ENCODE data around the gene ANKRD34A. TPM values are rescaled to one million over a fixed set of nuclear protein-coding genes. Genes with fewer than 3 reads are reported as not detected.

Gene ANKRD34A
- total RNA-seq, 2 experiments from 2014 or later: 2.0 to 2.2 TPM

GRCh38 chr1:145995964-145996432 is 31.6 kb upstream of the ANKRD34A start:
- Mint-ChIP-seq H3K4me1 (peaks cover 61% of the 10 kb centered on the region), H3K27ac (peak overlapping the region; percentile 99), H3K4me3 (peak overlapping the region; percentile 94)

GRCh38 chr1:145995148-145995881 is 30.9 kb upstream of the ANKRD34A start:
- Mint-ChIP-seq H3K4me3 (peak overlapping the region; percentile 94), H3K36me3 (ENCODE audit: low read depth) (peaks cover 55% of the 10 kb centered on the region), H3K27me3 (no peaks in the 10 kb centered on the region), H3K9me3 (no peaks in the 10 kb centered on the region), H3K4me1 (peaks cover 67% of the 10 kb centered on the region), H3K27ac (peak overlapping the region; percentile 99)
- DNase-seq: no peak
- CTCF ChIA-PET: interaction anchor here (13.2 kb wide), 1 partner anchor 16 kb away, joined by 154 read pairs; no protein-coding TSS in a partner anchor
- POLR2A ChIA-PET: interaction anchor here (0.6 to 2.6 kb wide), 2 partner anchors 9 to 16 kb away, joined by 3 to 16 read pairs; no protein-coding TSS in a partner anchor

More at GRCh38 chr1:145995964-145996432, 31.6 kb upstream of the ANKRD34A start:
- no peaks in the 10 kb centered on the region for H3K9me3 Mint-ChIP-seq
- CTCF ChIA-PET: interaction anchor here (1.0 to 13.2 kb wide), 2 partner anchors 9 to 17 kb away, joined by 3 to 154 read pairs; no protein-coding TSS in a partner anchor
- peaks cover 55% of the 10 kb centered on the region for H3K36me3 Mint-ChIP-seq (ENCODE audit: low read depth)
- POLR2A ChIA-PET: interaction anchor here (0.6 to 3.0 kb wide), 3 partner anchors 16 to 67 kb away, joined by 3 to 22 read pairs (median 4); no protein-coding TSS in a partner anchor
- no peaks in the 10 kb centered on the region for H3K27me3 Mint-ChIP-seq
- no peak for DNase-seq

- DNase-seq: peak; percentile 33
- CTCF ChIA-PET: interaction anchor here (1.0 to 13.2 kb wide), 3 partner anchors 13 to 31 kb away, joined by 5 to 154 read pairs (median 6); partner anchors contain the start of genes ANKRD34A and POLR3GL
- Mint-ChIP-seq H3K27me3 (no peaks in the 10 kb centered on the region), H3K27ac (peak overlapping the region; percentile 99), H3K4me1 (peaks cover 65% of the 10 kb centered on the region), H3K9me3 (no peaks in the 10 kb centered on the region), H3K36me3 (ENCODE audit: low read depth) (peaks cover 54% of the 10 kb centered on the region), H3K4me3 (peak overlapping the region; percentile 94)
- POLR2A ChIA-PET: interaction anchor here (2.6 kb wide), 1 partner anchor 15 kb away, joined by 16 read pairs; no protein-coding TSS in a partner anchor
These were observed 30.2 kb upstream of the ANKRD34A start for GRCh38 chr1:145994391-145995120.

- peak overlapping the region; percentile 99 for H3K27ac Mint-ChIP-seq
- POLR2A ChIA-PET: interaction anchor here (2.6 kb wide), 1 partner anchor 14 kb away, joined by 16 read pairs; no protein-coding TSS in a partner anchor
- H3K9me3 Mint-ChIP-seq: no peaks in the 10 kb centered on the region
- no peak for DNase-seq
- peaks cover 62% of the 10 kb centered on the region for H3K4me1 Mint-ChIP-seq
- H3K36me3 Mint-ChIP-seq (ENCODE audit: low read depth): peaks cover 54% of the 10 kb centered on the region
- H3K27me3 Mint-ChIP-seq: no peaks in the 10 kb centered on the region
- H3K4me3 Mint-ChIP-seq: peak overlapping the region; percentile 94
- CTCF ChIA-PET: interaction anchor here (1.0 to 13.2 kb wide), 4 partner anchors 10 to 30 kb away, joined by 4 to 154 read pairs (median 6); partner anchors contain the start of genes ANKRD34A and POLR3GL
These were observed 29.4 kb upstream of the ANKRD34A start for GRCh38 chr1:145993618-145994390.

- Mint-ChIP-seq H3K4me1 (peaks cover 61% of the 10 kb centered on the region), H3K27me3 (no peaks in the 10 kb centered on the region), H3K27ac (peak overlapping the region; percentile 65), H3K36me3 (ENCODE audit: low read depth) (peaks cover 54% of the 10 kb centered on the region), H3K9me3 (no peaks in the 10 kb centered on the region), H3K4me3 (peak overlapping the region; percentile 94)
- DNase-seq: no peak
- ChIA-PET POLR2A (interaction anchor here (0.9 to 2.6 kb wide), 3 partner anchors 13 to 29 kb away, joined by 3 to 16 read pairs (median 5); partner anchors contain the start of gene ANKRD34A), CTCF (interaction anchor here (0.6 to 13.2 kb wide), 5 partner anchors 10 to 135 kb away, joined by 4 to 154 read pairs (median 4); partner anchors contain the start of genes ANKRD34A and POLR3GL)
These were observed 28.7 kb upstream of the ANKRD34A start for GRCh38 chr1:145992958-145993617.

- peak overlapping the region; percentile 65 for H3K27ac Mint-ChIP-seq
- no peak for DNase-seq
- CTCF ChIA-PET: interaction anchor here (0.6 to 13.2 kb wide), 6 partner anchors 11 to 134 kb away, joined by 3 to 154 read pairs (median 4); partner anchors contain the start of genes ANKRD34A and POLR3GL
- H3K4me1 Mint-ChIP-seq: peaks cover 61% of the 10 kb centered on the region
- H3K9me3 Mint-ChIP-seq: no peaks in the 10 kb centered on the region
- POLR2A ChIA-PET: interaction anchor here (0.9 to 1.6 kb wide), 2 partner anchors 13 to 29 kb away, joined by 3 to 5 read pairs; partner anchors contain the start of gene ANKRD34A
- H3K27me3 Mint-ChIP-seq: no peaks in the 10 kb centered on the region
- peaks cover 54% of the 10 kb centered on the region for H3K36me3 Mint-ChIP-seq (ENCODE audit: low read depth)
- H3K4me3 Mint-ChIP-seq: peak overlapping the region; percentile 94
These were observed 28.1 kb upstream of the ANKRD34A start for GRCh38 chr1:145992502-145992936.

- Mint-ChIP-seq H3K36me3 (ENCODE audit: low read depth) (peaks cover 54% of the 10 kb centered on the region), H3K27ac (peak overlapping the region; percentile 27), H3K4me3 (peak overlapping the region; percentile 26), H3K27me3 (no peaks in the 10 kb centered on the region), H3K9me3 (no peaks in the 10 kb centered on the region), H3K4me1 (peaks cover 59% of the 10 kb centered on the region)
- ChIA-PET POLR2A (interaction anchor here (1.6 kb wide), 1 partner anchor 12 kb away, joined by 5 read pairs; no protein-coding TSS in a partner anchor), CTCF (interaction anchor here (1.1 to 13.2 kb wide), 4 partner anchors 12 to 134 kb away, joined by 3 to 154 read pairs (median 4); no protein-coding TSS in a partner anchor)
- no peak for DNase-seq
These were observed 27.5 kb upstream of the ANKRD34A start for GRCh38 chr1:145991735-145992412.

GRCh38 chr1:145990249-145990855 is 26.0 kb upstream of the ANKRD34A start:
- no peaks in the 10 kb centered on the region for H3K27me3 Mint-ChIP-seq
- peaks cover 68% of the 10 kb centered on the region for H3K4me1 Mint-ChIP-seq
- no peak for DNase-seq
- H3K4me3 Mint-ChIP-seq: no peak overlapping the region
- H3K36me3 Mint-ChIP-seq (ENCODE audit: low read depth): peaks cover 40% of the 10 kb centered on the region
- POLR2A ChIA-PET: interaction anchor here (1.0 kb wide), 1 partner anchor 26 kb away, joined by 4 read pairs; the partner anchor contains the start of genes ANKRD34A and POLR3GL
- CTCF ChIA-PET: interaction anchor here (1.1 to 13.2 kb wide), 4 partner anchors 12 to 81 kb away, joined by 3 to 154 read pairs (median 4); partner anchors contain the start of genes ITGA10 and LIX1L
- no peaks in the 10 kb centered on the region for H3K9me3 Mint-ChIP-seq
- peak overlapping the region; percentile 55 for H3K27ac Mint-ChIP-seq

GRCh38 chr1:145988773-145989172 is 24.4 kb upstream of the ANKRD34A start:
- Mint-ChIP-seq H3K27ac (peak overlapping the region; percentile 50), H3K4me3 (no peak overlapping the region), H3K9me3 (no peaks in the 10 kb centered on the region), H3K27me3 (no peaks in the 10 kb centered on the region), H3K4me1 (peaks cover 77% of the 10 kb centered on the region), H3K36me3 (ENCODE audit: low read depth) (peaks cover 25% of the 10 kb centered on the region)
- ChIA-PET POLR2A (interaction anchor here (0.6 to 1.1 kb wide), 2 partner anchors 9 to 63 kb away, joined by 4 to 6 read pairs; no protein-coding TSS in a partner anchor), CTCF (interaction anchor here (1.2 to 13.2 kb wide), 4 partner anchors 10 to 31 kb away, joined by 3 to 154 read pairs (median 4); partner anchors contain the start of gene LIX1L)
- DNase-seq: no peak

- Mint-ChIP-seq H3K9me3 (no peaks in the 10 kb centered on the region), H3K4me3 (no peak overlapping the region), H3K4me1 (peaks cover 77% of the 10 kb centered on the region), H3K27me3 (no peaks in the 10 kb centered on the region), H3K36me3 (ENCODE audit: low read depth) (peaks cover 16% of the 10 kb centered on the region), H3K27ac (no peak overlapping the region)
- POLR2A ChIA-PET: no interaction called here
- no peak for DNase-seq
- CTCF ChIA-PET: interaction anchor here (0.9 to 13.2 kb wide), 4 partner anchors 9 to 19 kb away, joined by 3 to 154 read pairs (median 4); no protein-coding TSS in a partner anchor
These were observed 23.6 kb upstream of the ANKRD34A start for GRCh38 chr1:145987926-145988325.

Data from activated CD4-positive, alpha-beta T cell treated with anti-CD3 and anti-CD28 coated beads, Interleukin-2, amount 10 ng/mL, durations not matched to agents 7 days and 5 days (primary cell).